ENCODE results near the gene C1R.
A peak's percentile ranks its signal among the peaks of the same experiment; 100 is the strongest.

C1R gene

GRCh38 chr12:7075939-7076338 is 16.3 kb downstream of the C1R start:
- H3K4me3 ChIP-seq (ENCODE audit: low read depth in 1 of 2, low read length in 2 of 2) = no peak overlapping the region
- no peaks in the 10 kb centered on the region for H3K27me3 ChIP-seq (ENCODE audit: control insufficient read depth in 1 of 2, insufficient read depth in 2 of 2, low read length in 2 of 2)
- no peak overlapping the region for H3K27ac ChIP-seq (ENCODE audit: low read depth, low read length)
- peaks cover 8% of the 10 kb centered on the region for H3K36me3 ChIP-seq (ENCODE audit: insufficient read depth, low read length)
- H3K9ac ChIP-seq (ENCODE audit: low read length) = no peak overlapping the region
- H3K4me1 ChIP-seq (ENCODE audit: insufficient read depth, low read length) = no peaks in the 10 kb centered on the region
- H3K9me3 ChIP-seq (ENCODE audit: low read length) = no peaks in the 10 kb centered on the region

GRCh38 chr12:7075518-7075917 is 16.7 kb downstream of the C1R start:
- Histone ChIP-seq H3K36me3 (ENCODE audit: insufficient read depth, low read length) (peaks cover 8% of the 10 kb centered on the region), H3K4me3 (ENCODE audit: low read depth in 1 of 2, low read length in 2 of 2) (no peak overlapping the region), H3K9ac (ENCODE audit: low read length) (no peak overlapping the region), H3K27ac (ENCODE audit: low read depth, low read length) (no peak overlapping the region), H3K27me3 (ENCODE audit: control insufficient read depth in 1 of 2, insufficient read depth in 2 of 2, low read length in 2 of 2) (no peaks in the 10 kb centered on the region), H3K4me1 (ENCODE audit: insufficient read depth, low read length) (no peaks in the 10 kb centered on the region), H3K9me3 (ENCODE audit: low read length) (no peaks in the 10 kb centered on the region)

GRCh38 chr12:7073946-7074345 is 18.3 kb downstream of the C1R start:
- H3K27ac ChIP-seq (ENCODE audit: low read depth, low read length) = no peak overlapping the region
- no peaks in the 10 kb centered on the region for H3K9me3 ChIP-seq (ENCODE audit: low read length)
- no peaks in the 10 kb centered on the region for H3K27me3 ChIP-seq (ENCODE audit: control insufficient read depth in 1 of 2, insufficient read depth in 2 of 2, low read length in 2 of 2)
- peaks cover 20% of the 10 kb centered on the region for H3K36me3 ChIP-seq (ENCODE audit: insufficient read depth, low read length)
- H3K4me3 ChIP-seq (ENCODE audit: low read depth in 1 of 2, low read length in 2 of 2) = no peak overlapping the region
- no peak overlapping the region for H3K9ac ChIP-seq (ENCODE audit: low read length)
- peaks cover 5% of the 10 kb centered on the region for H3K4me1 ChIP-seq (ENCODE audit: insufficient read depth, low read length)

DNA sequence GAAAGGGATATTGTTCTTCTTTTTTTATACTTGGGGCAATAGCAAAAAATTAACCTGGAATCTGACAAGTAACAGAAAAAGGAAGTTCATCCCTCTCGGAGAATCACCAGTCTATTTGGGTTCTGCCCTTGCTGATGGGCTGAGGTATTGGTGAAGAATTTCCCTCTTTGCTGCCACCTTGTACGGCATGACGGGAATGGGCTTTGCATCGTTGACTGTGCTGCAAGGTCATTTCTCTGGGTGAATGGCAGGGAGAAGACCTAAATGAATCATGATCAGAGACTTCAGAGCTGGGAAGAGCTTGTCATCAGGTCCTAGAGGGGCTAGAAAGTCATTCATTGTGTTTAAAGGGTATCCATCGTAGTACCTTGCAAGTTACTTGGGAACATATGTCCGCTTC is 19.7 kb downstream of the C1R start:
- Histone ChIP-seq H3K36me3 (ENCODE audit: insufficient read depth, low read length) (peaks cover 24% of the 10 kb centered on the region), H3K9ac (ENCODE audit: low read length) (no peak overlapping the region), H3K27ac (ENCODE audit: low read depth, low read length) (no peak overlapping the region), H3K9me3 (ENCODE audit: low read length) (no peaks in the 10 kb centered on the region), H3K4me1 (ENCODE audit: insufficient read depth, low read length) (peaks cover 15% of the 10 kb centered on the region), H3K27me3 (ENCODE audit: control insufficient read depth in 1 of 2, insufficient read depth in 2 of 2, low read length in 2 of 2) (no peaks in the 10 kb centered on the region), H3K4me3 (ENCODE audit: low read depth in 1 of 2, low read length in 2 of 2) (no peak overlapping the region)

DNA sequence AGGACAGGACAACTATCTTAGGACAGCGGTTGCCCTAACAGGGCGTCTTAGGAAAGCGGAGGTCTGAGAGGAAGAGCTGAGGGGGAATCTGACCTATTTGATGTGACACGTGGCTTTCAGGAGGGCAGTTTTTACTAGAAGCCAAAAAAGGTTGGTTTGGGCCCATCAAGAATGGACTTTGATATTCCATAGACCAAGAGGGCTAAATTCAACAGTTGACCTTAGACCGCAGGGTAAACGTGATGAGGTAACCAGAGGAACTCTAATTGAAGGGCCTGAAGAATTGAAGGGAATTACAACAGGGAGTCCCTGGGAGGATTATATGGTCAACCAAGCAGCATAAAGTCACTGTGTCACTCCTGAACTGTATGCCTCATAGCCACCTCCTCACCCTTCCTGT is 20.2 kb downstream of the C1R start:
- Histone ChIP-seq H3K4me3 (ENCODE audit: low read depth in 1 of 2, low read length in 2 of 2) (no peak overlapping the region), H3K27ac (ENCODE audit: low read depth, low read length) (no peak overlapping the region), H3K27me3 (ENCODE audit: control insufficient read depth in 1 of 2, insufficient read depth in 2 of 2, low read length in 2 of 2) (no peaks in the 10 kb centered on the region), H3K9me3 (ENCODE audit: low read length) (no peaks in the 10 kb centered on the region), H3K9ac (ENCODE audit: low read length) (no peak overlapping the region), H3K36me3 (ENCODE audit: insufficient read depth, low read length) (peaks cover 30% of the 10 kb centered on the region), H3K4me1 (ENCODE audit: insufficient read depth, low read length) (peaks cover 15% of the 10 kb centered on the region)

- peak overlapping the region; percentile 3 for H3K27ac ChIP-seq (ENCODE audit: low read depth, low read length)
- H3K9ac ChIP-seq (ENCODE audit: low read length) = no peak overlapping the region
These were observed 22.9 kb downstream of the C1R start for GRCh38 chr12:7069386-7069785.

DNA sequence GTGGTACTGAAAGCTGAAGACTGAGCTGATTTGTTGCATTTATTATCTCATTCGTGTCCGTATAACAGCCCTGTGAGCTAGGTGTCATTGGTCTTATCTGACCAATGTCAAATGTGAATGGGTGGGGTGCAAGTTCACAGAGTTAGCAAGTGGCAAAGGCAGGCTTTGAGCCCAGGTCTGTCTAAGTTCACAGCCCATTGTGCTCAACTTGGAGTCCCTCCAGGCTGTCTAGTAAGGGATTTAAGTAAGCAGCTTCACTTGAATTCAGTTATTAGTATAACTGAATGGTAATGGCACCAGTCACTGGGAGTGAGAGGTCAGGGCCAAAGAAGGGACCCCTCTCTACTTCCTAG is 23.3 kb downstream of the C1R start:
- Histone ChIP-seq H3K27me3 (ENCODE audit: control insufficient read depth in 1 of 2, insufficient read depth in 2 of 2, low read length in 2 of 2) (no peaks in the 10 kb centered on the region), H3K36me3 (ENCODE audit: insufficient read depth, low read length) (peaks cover 45% of the 10 kb centered on the region), H3K27ac (ENCODE audit: low read depth, low read length) (peak overlapping the region; percentile 3), H3K4me1 (ENCODE audit: insufficient read depth, low read length) (peaks cover 15% of the 10 kb centered on the region), H3K4me3 (ENCODE audit: low read depth in 1 of 2, low read length in 2 of 2) (no peak overlapping the region), H3K9ac (ENCODE audit: low read length) (no peak overlapping the region), H3K9me3 (ENCODE audit: low read length) (no peaks in the 10 kb centered on the region)

More at GRCh38 chr12:7069386-7069785, 22.9 kb downstream of the C1R start:
- peaks cover 15% of the 10 kb centered on the region for H3K4me1 ChIP-seq (ENCODE audit: insufficient read depth, low read length)
- no peaks in the 10 kb centered on the region for H3K27me3 ChIP-seq (ENCODE audit: control insufficient read depth in 1 of 2, insufficient read depth in 2 of 2, low read length in 2 of 2)
- peaks cover 45% of the 10 kb centered on the region for H3K36me3 ChIP-seq (ENCODE audit: insufficient read depth, low read length)
- no peaks in the 10 kb centered on the region for H3K9me3 ChIP-seq (ENCODE audit: low read length)
- no peak overlapping the region for H3K4me3 ChIP-seq (ENCODE audit: low read depth in 1 of 2, low read length in 2 of 2)

- H3K9ac ChIP-seq (ENCODE audit: low read length) = no peak overlapping the region
- H3K27ac ChIP-seq (ENCODE audit: low read depth, low read length) = peak overlapping the region; percentile 22
- H3K36me3 ChIP-seq (ENCODE audit: insufficient read depth, low read length) = peaks cover 49% of the 10 kb centered on the region
- peaks cover 15% of the 10 kb centered on the region for H3K4me1 ChIP-seq (ENCODE audit: insufficient read depth, low read length)
- no peaks in the 10 kb centered on the region for H3K27me3 ChIP-seq (ENCODE audit: control insufficient read depth in 1 of 2, insufficient read depth in 2 of 2, low read length in 2 of 2)
- no peak overlapping the region for H3K4me3 ChIP-seq (ENCODE audit: low read depth in 1 of 2, low read length in 2 of 2)
- no peaks in the 10 kb centered on the region for H3K9me3 ChIP-seq (ENCODE audit: low read length)
These were observed 23.8 kb downstream of the C1R start for GRCh38 chr12:7068240-7068993.

GRCh38 chr12:7067096-7067495 is 25.1 kb downstream of the C1R start:
- Histone ChIP-seq H3K9me3 (ENCODE audit: low read length) (no peaks in the 10 kb centered on the region), H3K27ac (ENCODE audit: low read depth, low read length) (no peak overlapping the region), H3K4me1 (ENCODE audit: insufficient read depth, low read length) (peaks cover 23% of the 10 kb centered on the region), H3K4me3 (ENCODE audit: low read depth in 1 of 2, low read length in 2 of 2) (no peak overlapping the region), H3K27me3 (ENCODE audit: control insufficient read depth in 1 of 2, insufficient read depth in 2 of 2, low read length in 2 of 2) (no peaks in the 10 kb centered on the region), H3K36me3 (ENCODE audit: insufficient read depth, low read length) (peaks cover 55% of the 10 kb centered on the region), H3K9ac (ENCODE audit: low read length) (no peak overlapping the region)

GRCh38 chr12:7066596-7066995 is 25.6 kb downstream of the C1R start:
- H3K36me3 ChIP-seq (ENCODE audit: insufficient read depth, low read length) = peaks cover 55% of the 10 kb centered on the region
- no peaks in the 10 kb centered on the region for H3K27me3 ChIP-seq (ENCODE audit: control insufficient read depth in 1 of 2, insufficient read depth in 2 of 2, low read length in 2 of 2)
- no peak overlapping the region for H3K9ac ChIP-seq (ENCODE audit: low read length)
- no peak overlapping the region for H3K4me3 ChIP-seq (ENCODE audit: low read depth in 1 of 2, low read length in 2 of 2)
- H3K4me1 ChIP-seq (ENCODE audit: insufficient read depth, low read length) = peaks cover 28% of the 10 kb centered on the region
- no peaks in the 10 kb centered on the region for H3K9me3 ChIP-seq (ENCODE audit: low read length)
- H3K27ac ChIP-seq (ENCODE audit: low read depth, low read length) = no peak overlapping the region

DNA sequence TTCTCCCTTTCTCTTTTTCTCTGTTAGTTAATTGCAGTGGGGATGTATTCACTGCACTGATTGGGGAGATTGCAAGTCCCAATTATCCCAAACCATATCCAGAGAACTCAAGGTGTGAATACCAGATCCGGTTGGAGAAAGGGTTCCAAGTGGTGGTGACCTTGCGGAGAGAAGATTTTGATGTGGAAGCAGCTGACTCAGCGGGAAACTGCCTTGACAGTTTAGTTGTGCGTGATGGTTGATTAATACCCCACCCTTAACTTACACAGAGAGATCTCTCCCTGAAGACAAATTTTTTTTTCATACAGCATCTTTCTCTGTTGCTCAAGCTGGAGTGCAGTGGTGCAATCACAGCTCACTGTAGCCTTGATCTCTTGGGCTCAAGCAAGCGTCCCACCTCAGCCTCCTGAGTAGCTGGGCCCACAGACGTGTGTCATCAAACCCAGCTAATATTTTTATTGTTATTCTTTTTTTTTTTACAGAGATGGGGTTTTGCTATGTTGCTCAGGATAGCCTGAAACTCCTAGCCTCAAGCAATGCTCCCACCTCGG is 27.1 kb downstream of the C1R start:
- H3K9me3 ChIP-seq (ENCODE audit: low read length) = no peaks in the 10 kb centered on the region
- H3K4me3 ChIP-seq (ENCODE audit: low read depth in 1 of 2, low read length in 2 of 2) = no peak overlapping the region
- H3K27ac ChIP-seq (ENCODE audit: low read depth, low read length) = no peak overlapping the region
- H3K36me3 ChIP-seq (ENCODE audit: insufficient read depth, low read length) = peaks cover 47% of the 10 kb centered on the region
- H3K9ac ChIP-seq (ENCODE audit: low read length) = no peak overlapping the region
- H3K4me1 ChIP-seq (ENCODE audit: insufficient read depth, low read length) = peaks cover 37% of the 10 kb centered on the region
- H3K27me3 ChIP-seq (ENCODE audit: control insufficient read depth in 1 of 2, insufficient read depth in 2 of 2, low read length in 2 of 2) = no peaks in the 10 kb centered on the region

GRCh38 chr12:7064516-7064915 is 27.7 kb downstream of the C1R start:
- Histone ChIP-seq H3K4me1 (ENCODE audit: insufficient read depth, low read length) (peaks cover 42% of the 10 kb centered on the region), H3K27ac (ENCODE audit: low read depth, low read length) (no peak overlapping the region), H3K4me3 (ENCODE audit: low read depth in 1 of 2, low read length in 2 of 2) (no peak overlapping the region), H3K9me3 (ENCODE audit: low read length) (no peaks in the 10 kb centered on the region), H3K27me3 (ENCODE audit: control insufficient read depth in 1 of 2, insufficient read depth in 2 of 2, low read length in 2 of 2) (no peaks in the 10 kb centered on the region), H3K36me3 (ENCODE audit: insufficient read depth, low read length) (peaks cover 40% of the 10 kb centered on the region), H3K9ac (ENCODE audit: low read length) (no peak overlapping the region)
